H1 (cell line): ENCODE data around the gene ARHGEF3. TPM values are rescaled to one million over a fixed set of nuclear protein-coding genes. Genes with fewer than 3 reads are reported as not detected.

Experiments
- CTCF ChIA-PET: fragments of 300-600 bp; sonication (Branson Sonifier 250); formaldehyde crosslinking; loops from one replicate; lab custom pipeline; 2021; ENCODE audit not compliant: partially characterized antibody; lab: Charles Lee
- POLR2A ChIA-PET: fragments of 300-600 bp; sonication (Branson Sonifier 250); formaldehyde crosslinking; loops from one replicate; lab custom pipeline; 2021; ENCODE audit warnings: inconsistent platforms; ENCODE audit not compliant: partially characterized antibody; lab: Charles Lee
- DNase-seq, 2 experiments: peaks; one replicate each; pipeline versions ENCODE4 v3.0.0 to v3.0.0-alpha.2; 2010 to 2022; ENCODE audit warnings: low spot score in 2 of 2, low read depth in 1 of 2, mixed read lengths in 1 of 2
- FAIRE-seq: peaks from 2 replicates; lab custom pipeline; 2011; peaks lifted over from hg19 to GRCh38; lab: Jason Lieb, UNC
- H2AFZ ChIP-seq: 2 replicates; pipeline ENCODE4 v1.8.1; 2012; ENCODE audit warnings: low read length, inconsistent platforms
- H2AK5ac ChIP-seq: 2 replicates; pipeline ENCODE4 v1.6.1; 2013; ENCODE audit warnings: low read depth, low read length
- H2BK120ac ChIP-seq: replicated peaks from 2 replicates; pipeline ENCODE3; 2013; ENCODE audit warnings: low read depth, low read length, inconsistent platforms
- H2BK12ac ChIP-seq: 2 replicates; pipeline ENCODE4 v1.6.1; 2013; ENCODE audit warnings: low read depth, low read length
- H2BK15ac ChIP-seq: 2 replicates; pipeline ENCODE4 v1.6.1; 2013; ENCODE audit warnings: low read length
- H2BK20ac ChIP-seq: 2 replicates; pipeline ENCODE4 v1.6.1; 2013; ENCODE audit warnings: low read length
- H2BK5ac ChIP-seq: 2 replicates; pipeline ENCODE4 v1.6.1; 2013; ENCODE audit warnings: low read depth, low read length
- H3K14ac ChIP-seq: 2 replicates; pipeline ENCODE4 v1.6.1; 2013; ENCODE audit warnings: inconsistent platforms; ENCODE audit not compliant: insufficient read length
- H3K18ac ChIP-seq: 2 replicates; pipeline ENCODE4 v1.6.1; 2013; ENCODE audit warnings: low read length; ENCODE audit errors: extremely low read depth
- H3K23ac ChIP-seq: 2 replicates; pipeline ENCODE4 v1.6.1; 2013; ENCODE audit warnings: inconsistent platforms; ENCODE audit not compliant: insufficient read length
- H3K23me2 ChIP-seq: 2 replicates; pipeline ENCODE4 v1.6.1; 2013; ENCODE audit warnings: low read depth, low read length
- H3K27ac ChIP-seq: 2 replicates; pipeline ENCODE4 v1.6.1; 2011; ENCODE audit warnings: low read depth, low read length, inconsistent platforms
- H3K27me3 ChIP-seq, 4 experiments: replicated peaks in 1 of 4; 1 replicate in 1 of 4; 2 replicates in 3 of 4; pipeline versions ENCODE4 v1.6.1 to v1.8.1; 2011 to 2013; ENCODE audit warnings: low read length in 3 of 4, mild to moderate bottlenecking in 3 of 4, inconsistent platforms in 2 of 4, mixed read lengths in 2 of 4, moderate library complexity in 1 of 4; ENCODE audit not compliant: control insufficient read depth in 3 of 4, insufficient read depth in 3 of 4; ENCODE audit errors: extremely low read depth in 1 of 4
- H3K36me3 ChIP-seq, 4 experiments: 2 replicates each; pipeline versions ENCODE4 v1.6.1 to v1.8.1; 2011 to 2013; ENCODE audit warnings: mild to moderate bottlenecking in 4 of 4, low read length in 3 of 4, moderate library complexity in 2 of 4, control low read depth in 1 of 4, inconsistent platforms in 1 of 4; ENCODE audit not compliant: insufficient read depth in 4 of 4, control insufficient read depth in 2 of 4
- H3K4ac ChIP-seq: replicated peaks from 2 replicates; pipeline ENCODE3; 2013; ENCODE audit warnings: low read length, low read depth, mixed read lengths, inconsistent platforms; ENCODE audit not compliant: insufficient read length
- H3K4me1 ChIP-seq, 4 experiments: replicated peaks in 1 of 4; 1 replicate in 1 of 4; 2 replicates in 3 of 4; pipeline versions ENCODE4 v1.6.1 to v1.8.1; 2011 to 2013; ENCODE audit warnings: low read length in 3 of 4, inconsistent platforms in 2 of 4, mixed read lengths in 1 of 4; ENCODE audit not compliant: insufficient read depth in 4 of 4, control insufficient read depth in 3 of 4
- H3K4me2 ChIP-seq, 2 experiments: 2 replicates each; pipeline versions ENCODE4 v1.6.1 to v1.8.1; 2011 to 2013; ENCODE audit warnings: low read depth in 2 of 2, low read length in 2 of 2, control low read depth in 1 of 2, inconsistent platforms in 1 of 2, mild to moderate bottlenecking in 1 of 2; ENCODE audit not compliant: insufficient read depth in 1 of 2
- H3K4me3 ChIP-seq, 4 experiments: fragments of 200-600, 300-600 bp in 1 of 4; sonication (generic), shearing (Covaris generic), sonication (Bioruptor Twin) in 1 of 4; 2 replicates each; pipeline versions ENCODE4 v1.5.1 to v1.8.1; 2011 to 2016; ENCODE audit warnings: low read length in 4 of 4, low read depth in 3 of 4, control low read depth in 2 of 4, inconsistent platforms in 2 of 4, mild to moderate bottlenecking in 2 of 4, mixed read lengths in 1 of 4, moderate library complexity in 1 of 4; ENCODE audit not compliant: insufficient read depth in 2 of 4; ENCODE audit errors: extremely low read depth in 1 of 4
- H3K56ac ChIP-seq: replicated peaks from 2 replicates; pipeline ENCODE3; 2013; ENCODE audit warnings: low read depth, mild to moderate bottlenecking, mixed read lengths, low read length, inconsistent platforms; ENCODE audit not compliant: insufficient read length
- H3K79me1 ChIP-seq: 2 replicates; pipeline ENCODE4 v1.6.1; 2013; ENCODE audit warnings: low read depth, low read length, control low read depth
- H3K79me2 ChIP-seq, 2 experiments: 2 replicates each; pipeline versions ENCODE4 v1.6.1 to v1.8.1; 2012 to 2013; ENCODE audit warnings: low read length in 2 of 2, mild to moderate bottlenecking in 2 of 2, inconsistent platforms in 1 of 2; ENCODE audit not compliant: insufficient read depth in 2 of 2, control insufficient read depth in 1 of 2
- H3K9ac ChIP-seq, 4 experiments: replicated peaks in 1 of 4; 1 replicate in 1 of 4; 2 replicates in 3 of 4; pipeline versions ENCODE4 v1.6.1 to v1.8.1; 2011 to 2013; ENCODE audit warnings: low read depth in 3 of 4, low read length in 3 of 4, control low read depth in 2 of 4, mild to moderate bottlenecking in 2 of 4, moderate library complexity in 2 of 4, inconsistent platforms in 1 of 4; ENCODE audit errors: extremely low read depth in 1 of 4
- H3K9me3 ChIP-seq, 2 experiments: 2 replicates each; pipeline versions ENCODE4 v1.6.1 to v1.8.1; 2012 to 2013; ENCODE audit warnings: mild to moderate bottlenecking in 2 of 2, moderate library complexity in 2 of 2, control low read depth in 1 of 2, inconsistent platforms in 1 of 2, low read depth in 1 of 2, low read length in 1 of 2, mixed read lengths in 1 of 2; ENCODE audit not compliant: insufficient read depth in 2 of 2
- H4K20me1 ChIP-seq, 2 experiments: replicated peaks in 1 of 2; 2 replicates each; pipeline versions ENCODE3 to v1.8.1; 2011 to 2013; ENCODE audit warnings: inconsistent platforms in 2 of 2, low read length in 2 of 2, mild to moderate bottlenecking in 1 of 2; ENCODE audit not compliant: insufficient read depth in 2 of 2, control insufficient read depth in 1 of 2
- H4K5ac ChIP-seq: 2 replicates; pipeline ENCODE4 v1.6.1; 2013; ENCODE audit warnings: low read length, low read depth, mixed read lengths, inconsistent platforms; ENCODE audit not compliant: insufficient read length
- H4K8ac ChIP-seq: 2 replicates; pipeline ENCODE4 v1.8.0; 2013; ENCODE audit warnings: mild to moderate bottlenecking, moderate library complexity, low read length, inconsistent platforms; ENCODE audit not compliant: insufficient read depth; ENCODE audit errors: extremely low read depth
- H4K91ac ChIP-seq: replicated peaks from 2 replicates; pipeline ENCODE3; 2013; ENCODE audit warnings: low read length, mixed read lengths, inconsistent platforms; ENCODE audit not compliant: insufficient read length
- BCL11A ChIP-seq, 2 experiments: IDR thresholded peaks; one replicate each; pipeline ENCODE4 v1.6.1; 2011; ENCODE audit warnings: low read depth in 2 of 2, low read length in 2 of 2, mild to moderate bottlenecking in 2 of 2
- CEBPB ChIP-seq: IDR thresholded peaks from 2 replicates; pipeline ENCODE4 v1.6.1; 2012; ENCODE audit warnings: low read depth, low read length
- GABPA ChIP-seq: IDR thresholded peaks from 2 replicates; pipeline ENCODE4 v1.6.1; 2011; ENCODE audit warnings: mild to moderate bottlenecking, low read length, moderate library complexity, borderline replicate concordance; ENCODE audit not compliant: insufficient read depth
- POLR2A ChIP-seq, 2 experiments: IDR thresholded peaks; 1 replicate in 1 of 2; 2 replicates in 1 of 2; pipeline ENCODE4 v1.6.1; 2011; ENCODE audit warnings: low read depth in 2 of 2, low read length in 2 of 2, mild to moderate bottlenecking in 2 of 2; ENCODE audit errors: control extremely low read depth in 1 of 2
- RXRA ChIP-seq: IDR thresholded peaks from 2 replicates; pipeline ENCODE4 v1.6.1; 2011; ENCODE audit warnings: low read depth, mild to moderate bottlenecking, low read length, moderate library complexity; ENCODE audit not compliant: insufficient read depth
- SUZ12 ChIP-seq: fragments of 200-600 bp; sonication (generic); IDR thresholded peaks from 2 replicates; pipeline ENCODE4 v1.6.1; 2012; ENCODE audit warnings: mild to moderate bottlenecking, inconsistent platforms, low read length, moderate library complexity, mixed read lengths
- WGBS, 2 experiments: shearing (Covaris generic) in 1 of 2; methylation state at CpG; one replicate each; pipeline versions ENCODE4 v1.1.6 to v1.1.7; 2013 to 2015; ENCODE audit warnings: low lambda C conversion rate in 2 of 2, mixed read lengths in 2 of 2, inconsistent platforms in 1 of 2, low coverage in 1 of 2, missing lambda C conversion rate in 1 of 2; ENCODE audit not compliant: insufficient replicate concordance in 2 of 2, insufficient coverage in 1 of 2, insufficient read length in 1 of 2; ENCODE audit errors: extremely low coverage in 1 of 2, missing lambda C conversion rate in 1 of 2; 5-methylcytosine and 5-hydroxymethylcytosine counted together
- polyA plus RNA-seq, 7 experiments: library from polyadenylated mRNA; depleted of rRNA in 3 of 7; stranded (reverse) in 5 of 7; unstranded in 2 of 7; fragments of >200 nt in 5 of 7; fragments of 200-250 nt in 2 of 7; gene quantifications; 1 replicate in 5 of 7; 2 replicates in 1 of 7; 4 replicates in 1 of 7; pipeline versions ENCODE4 v1.2.1 to v1.2.3, GENCODE V29; 2011 to 2013; ENCODE audit warnings: missing spikeins in 2 of 7, mixed read lengths in 2 of 7
- total RNA-seq: library from RNA; stranded (reverse); fragmentation: NEBNext Ultra II Directional; extraction: Animal tissue kit (Norgen Biotek cat#: 25700); gene quantifications from 2 replicates; pipeline ENCODE4 v1.2.1, GENCODE V29; 2021

The ARHGEF3 gene
- total and polyA plus RNA-seq, 2 of the 8 experiments (the other 6 are each of a cell fraction or from before 2014, with no cell fraction given), result 2.8 to 6.0 TPM

- H3K56ac ChIP-seq, result no peak overlapping the region
- no peaks in the 10 kb centered on the region; a peak in 1 of 7 replicates for H3K4me1 ChIP-seq
- ChIA-PET POLR2A (no interaction called here), CTCF (interaction anchor here (0.8 to 3.1 kb wide), 4 partner anchors 13 to 179 kb away, joined by 3 to 11 read pairs (median 3); partner anchors contain the start of gene ARHGEF3)
- H2BK120ac ChIP-seq, result no peak overlapping the region
- no peak overlapping the region for H3K4me2 ChIP-seq
- no peak overlapping the region for H3K14ac ChIP-seq
- H3K4ac ChIP-seq, result no peak overlapping the region
- H2AK5ac ChIP-seq, result no peak overlapping the region
- TF ChIP-seq RXRA (no peak), POLR2A (IDR thresholded peaks at IDR 0.05; ENCODE audit: control extremely low read depth in 1 of 2, low read depth in 2 of 2, low read length in 2 of 2) (no peak), CEBPB (no peak), GABPA (no peak), BCL11A (IDR thresholded peaks at IDR 0.05; ENCODE audit: low read depth in 2 of 2, low read length in 2 of 2) (no peak), SUZ12 (no peak)
- no peaks in the 10 kb centered on the region for H3K79me1 ChIP-seq
- no peak overlapping the region for H2BK12ac ChIP-seq
- H2BK20ac ChIP-seq, result no peak overlapping the region
- DNase-seq (no peak), FAIRE-seq (no peak)
- 86% methylated on average over 5 of the region's 5 CpGs; no CpG with 5 or more reads in 1 of the 2 experiments for WGBS, 2 experiments
- no peak overlapping the region for H3K18ac ChIP-seq
- no peak overlapping the region for H3K4me3 ChIP-seq
- H4K5ac ChIP-seq, result no peak overlapping the region
- no peaks in the 10 kb centered on the region for H4K20me1 ChIP-seq
- no peak overlapping the region for H4K8ac ChIP-seq
- no peaks in the 10 kb centered on the region for H3K9me3 ChIP-seq
- H3K27me3 ChIP-seq, result no peaks in the 10 kb centered on the region
- no peak overlapping the region for H4K91ac ChIP-seq
- no peak overlapping the region for H2AFZ ChIP-seq
- H2BK5ac ChIP-seq, result no peak overlapping the region
- no peaks in the 10 kb centered on the region for H3K23me2 ChIP-seq
- H3K23ac ChIP-seq, result no peak overlapping the region
- H2BK15ac ChIP-seq, result no peak overlapping the region
- H3K9ac ChIP-seq, result no peak overlapping the region
- no peaks in the 10 kb centered on the region for H3K36me3 ChIP-seq
- no peaks in the 10 kb centered on the region for H3K79me2 ChIP-seq
- no peak overlapping the region for H3K27ac ChIP-seq
These were observed 17.2 kb downstream of the ARHGEF3 start for GRCh38 chr3:56784448-56785001.
